Erythroblast (primary cell): ENCODE results near the gene SEMA3B.

ENCODE experiments used
- GATA1 ChIP-seq: IDR thresholded peaks from 2 replicates; pipeline ENCODE4 v1.6.1; 2011; ENCODE audit warnings: low read depth, mild to moderate bottlenecking, control low read depth, low read length, moderate library complexity
- POLR2A ChIP-seq: IDR thresholded peaks from 2 replicates; pipeline ENCODE4 v1.6.1; 2011; ENCODE audit warnings: mild to moderate bottlenecking, low read length

DNA sequence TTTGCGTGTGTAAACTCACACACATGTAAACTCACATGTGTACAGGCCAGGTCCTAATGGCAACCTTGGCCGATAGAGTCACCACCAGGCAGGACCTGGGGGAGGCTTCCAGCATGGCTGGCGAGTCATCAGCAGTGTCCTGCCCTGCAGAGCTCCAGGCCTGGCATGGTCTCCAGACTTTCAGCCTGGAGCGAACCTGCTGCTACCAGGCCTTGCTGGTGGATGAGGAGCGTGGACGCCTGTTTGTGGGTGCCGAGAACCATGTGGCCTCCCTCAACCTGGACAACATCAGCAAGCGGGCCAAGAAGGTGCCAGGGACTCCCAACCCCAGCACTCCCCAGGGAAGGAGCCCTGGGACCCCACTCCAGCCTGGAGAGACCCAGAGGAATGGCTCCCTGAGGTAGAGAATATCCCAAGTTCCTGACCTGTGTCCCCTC, 1.0 kb downstream of the SEMA3B start:
- TF ChIP-seq POLR2A (no peak), GATA1 (no peak)
